GM10248 (cell line): Measurements from ENCODE around the gene BMP8B.
"Not testable (repeated sequence)": the region's sequence is repeated elsewhere in the genome, so short reads cannot be mapped to it uniquely, and the experiment has no call there.

Experiments used
- CTCF ChIA-PET: fragments of 300-600 bp; sonication (Branson Sonifier 250); formaldehyde crosslinking; extraction: SDS; loops from one replicate; lab custom pipeline; 2021; ENCODE audit warnings: antibody characterized with exemption; lab: Yijun Ruan, JAX
- POLR2A ChIA-PET: fragments of 350-650 bp; sonication (Branson Sonifier 250); formaldehyde crosslinking; extraction: SDS; loops from one replicate; lab custom pipeline; 2020; ENCODE audit warnings: antibody characterized with exemption; lab: Yijun Ruan, JAX
- DNase-seq: peaks from one replicate; pipeline ENCODE4 v3.0.0; 2012; ENCODE audit errors: extremely low spot score
- TF ChIP-seq, protein P1 (sequence below): IDR thresholded peaks from 2 replicates; pipeline ENCODE4 v1.5.1; 2012; ENCODE audit warnings: mild to moderate bottlenecking, low read depth; ENCODE audit errors: extremely low read depth, missing control alignments, control extremely low read depth

The BMP8B gene

GRCh38 chr1:39787468-39787867, 1.2 kb downstream of the BMP8B start:
- CTCF ChIA-PET = interaction anchor here (0.9 to 1.2 kb wide), 2 partner anchors 11 to 48 kb away, joined by 4 to 6 read pairs; partner anchors contain the start of gene PPIE
- POLR2A ChIA-PET = interaction anchor here (0.6 kb wide), 1 partner anchor 206 kb away, joined by 4 read pairs; no protein-coding TSS in a partner anchor
- TF ChIP-seq, protein P1, sequence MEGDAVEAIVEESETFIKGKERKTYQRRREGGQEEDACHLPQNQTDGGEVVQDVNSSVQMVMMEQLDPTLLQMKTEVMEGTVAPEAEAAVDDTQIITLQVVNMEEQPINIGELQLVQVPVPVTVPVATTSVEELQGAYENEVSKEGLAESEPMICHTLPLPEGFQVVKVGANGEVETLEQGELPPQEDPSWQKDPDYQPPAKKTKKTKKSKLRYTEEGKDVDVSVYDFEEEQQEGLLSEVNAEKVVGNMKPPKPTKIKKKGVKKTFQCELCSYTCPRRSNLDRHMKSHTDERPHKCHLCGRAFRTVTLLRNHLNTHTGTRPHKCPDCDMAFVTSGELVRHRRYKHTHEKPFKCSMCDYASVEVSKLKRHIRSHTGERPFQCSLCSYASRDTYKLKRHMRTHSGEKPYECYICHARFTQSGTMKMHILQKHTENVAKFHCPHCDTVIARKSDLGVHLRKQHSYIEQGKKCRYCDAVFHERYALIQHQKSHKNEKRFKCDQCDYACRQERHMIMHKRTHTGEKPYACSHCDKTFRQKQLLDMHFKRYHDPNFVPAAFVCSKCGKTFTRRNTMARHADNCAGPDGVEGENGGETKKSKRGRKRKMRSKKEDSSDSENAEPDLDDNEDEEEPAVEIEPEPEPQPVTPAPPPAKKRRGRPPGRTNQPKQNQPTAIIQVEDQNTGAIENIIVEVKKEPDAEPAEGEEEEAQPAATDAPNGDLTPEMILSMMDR = no peak
- no peak for DNase-seq

GRCh38 chr1:39787108-39787375, 1.6 kb downstream of the BMP8B start:
- not testable (repeated sequence) for DNase-seq

GRCh38 chr1:39786303-39787107, 2.2 kb downstream of the BMP8B start:
- POLR2A ChIA-PET = interaction anchor here (0.5 kb wide), 1 partner anchor 207 kb away, joined by 3 read pairs; no protein-coding TSS in a partner anchor
- not testable (repeated sequence) for DNase-seq
- CTCF ChIA-PET = interaction anchor here (0.9 to 1.2 kb wide), 3 partner anchors 12 to 47 kb away, joined by 4 to 6 read pairs (median 5); partner anchors contain the start of gene PPIE

More at GRCh38 chr1:39787108-39787375, 1.6 kb downstream of the BMP8B start:
- ChIA-PET CTCF (interaction anchor here (0.9 to 1.2 kb wide), 2 partner anchors 12 to 48 kb away, joined by 4 to 6 read pairs; partner anchors contain the start of gene PPIE), POLR2A (interaction anchor here (0.5 to 0.6 kb wide), 2 partner anchors 206 to 207 kb away, joined by 3 to 4 read pairs; no protein-coding TSS in a partner anchor)

DNA sequence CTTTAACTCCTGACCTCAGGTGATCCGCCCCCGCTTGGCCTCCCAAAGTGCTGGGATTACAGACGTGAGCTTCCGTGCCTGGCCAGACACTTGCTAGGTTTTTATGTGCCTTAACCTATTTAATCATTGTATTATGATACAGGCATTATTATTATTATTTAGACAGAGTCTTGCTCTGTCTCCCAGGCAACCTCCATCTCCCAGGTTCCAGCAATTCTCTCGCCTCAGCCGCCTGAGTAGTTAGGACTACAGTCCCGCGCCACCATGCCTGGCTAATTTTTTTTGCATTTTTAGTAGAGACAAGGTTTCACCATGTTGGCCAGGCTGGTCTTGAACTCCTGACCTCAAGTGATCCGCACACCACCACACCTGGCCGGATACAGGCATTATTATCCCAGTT, 6.0 kb downstream of the BMP8B start:
- DNase-seq, POLR2A ChIA-PET: not testable (repeated sequence)
- CTCF ChIA-PET = interaction anchor here (2.2 kb wide), 1 partner anchor 17 kb away, joined by 8 read pairs; no protein-coding TSS in a partner anchor

DNA sequence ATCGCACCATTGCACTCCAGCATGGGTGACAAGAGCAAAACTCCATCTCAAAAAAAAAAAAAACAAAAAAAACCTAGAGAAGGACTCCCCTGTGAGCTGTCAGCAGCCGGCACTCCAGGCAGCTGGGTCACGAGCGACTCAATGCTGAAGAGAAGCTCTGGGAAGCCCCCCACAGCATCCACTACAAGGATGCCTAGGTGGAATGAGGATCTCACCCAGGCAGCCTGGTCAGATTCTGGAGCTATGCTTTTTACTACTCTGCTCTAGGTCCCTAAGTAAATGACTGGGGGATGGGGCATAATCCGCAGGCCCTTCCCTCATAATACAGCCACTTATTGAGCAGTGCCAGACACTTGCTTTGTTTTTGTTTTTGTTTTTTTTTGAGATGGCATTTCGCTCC, 6.6 kb downstream of the BMP8B start:
- POLR2A ChIA-PET = no interaction called here
- TF ChIP-seq, protein P1 = no peak
- CTCF ChIA-PET = interaction anchor here (1.5 to 2.2 kb wide), 2 partner anchors 17 to 18 kb away, joined by 8 read pairs; no protein-coding TSS in a partner anchor
- DNase-seq = no peak

GRCh38 chr1:39781349-39781715, 7.3 kb downstream of the BMP8B start:
- CTCF ChIA-PET = interaction anchor here (1.2 to 2.2 kb wide), 3 partner anchors 17 to 139 kb away, joined by 3 to 8 read pairs (median 8); no protein-coding TSS in a partner anchor
- TF ChIP-seq, protein P1 = no peak
- DNase-seq = no peak
- POLR2A ChIA-PET = no interaction called here

- POLR2A ChIA-PET = no interaction called here
- TF ChIP-seq, protein P1 = no peak
- DNase-seq = no peak
- CTCF ChIA-PET = interaction anchor here (1.2 to 1.5 kb wide), 3 partner anchors 9 to 20 kb away, joined by 3 to 5 read pairs (median 4); partner anchors contain the start of gene BMP8B
These were observed 8.8 kb downstream of the BMP8B start for GRCh38 chr1:39779821-39780220.

GRCh38 chr1:39779137-39779536, 9.5 kb downstream of the BMP8B start:
- TF ChIP-seq, protein P1 = no peak
- DNase-seq = no peak
- ChIA-PET POLR2A (no interaction called here), CTCF (interaction anchor here (1.3 to 1.5 kb wide), 2 partner anchors 10 to 21 kb away, joined by 4 to 5 read pairs; partner anchors contain the start of gene BMP8B)

GRCh38 chr1:39778463-39779099, 10.1 kb downstream of the BMP8B start:
- DNase-seq, POLR2A ChIA-PET, CTCF ChIA-PET: not testable (repeated sequence)

- CTCF ChIA-PET, POLR2A ChIA-PET, DNase-seq: not testable (repeated sequence)
These were observed 10.8 kb downstream of the BMP8B start for GRCh38 chr1:39777896-39778295.
